SIG-M5 (cell line): ENCODE data around the gene RGS6.

Source experiments
- DNase-seq: peaks from one replicate; lab custom pipeline; 2025; lab: John Stamatoyannopoulos, UW

The RGS6 gene

GRCh38 chr14:72164420-72165228, 232.4 kb downstream of the RGS6 start:
- DNase-seq: no peak

DNA sequence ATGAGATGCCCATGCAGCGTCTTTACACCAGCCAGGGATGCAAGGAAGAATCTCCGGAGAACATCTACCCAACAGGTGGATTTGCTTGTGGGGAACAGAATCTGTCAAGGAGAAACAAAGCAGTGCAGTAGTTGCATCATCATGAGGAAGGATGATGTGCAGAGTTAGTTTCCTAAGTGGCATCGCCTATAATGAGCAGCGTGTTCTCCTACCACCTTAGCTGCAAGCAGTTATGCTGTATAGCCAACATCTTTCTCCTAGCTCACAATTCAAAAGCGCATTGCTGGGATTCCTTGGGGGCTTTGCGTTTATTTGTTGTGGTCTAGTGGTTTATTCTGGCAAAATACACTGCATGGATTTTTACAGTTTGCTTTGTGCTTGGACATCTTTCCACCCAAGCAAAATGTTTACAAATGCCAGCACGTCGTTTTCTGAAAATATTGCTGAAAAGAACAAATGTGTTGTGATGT, 233.0 kb downstream of the RGS6 start:
- DNase-seq: no peak

GRCh38 chr14:72169521-72169920, 237.3 kb downstream of the RGS6 start:
- DNase-seq: no peak

GRCh38 chr14:72172049-72172448, 239.8 kb downstream of the RGS6 start:
- DNase-seq: no peak

GRCh38 chr14:72172597-72172996, 240.4 kb downstream of the RGS6 start:
- DNase-seq: no peak

DNA sequence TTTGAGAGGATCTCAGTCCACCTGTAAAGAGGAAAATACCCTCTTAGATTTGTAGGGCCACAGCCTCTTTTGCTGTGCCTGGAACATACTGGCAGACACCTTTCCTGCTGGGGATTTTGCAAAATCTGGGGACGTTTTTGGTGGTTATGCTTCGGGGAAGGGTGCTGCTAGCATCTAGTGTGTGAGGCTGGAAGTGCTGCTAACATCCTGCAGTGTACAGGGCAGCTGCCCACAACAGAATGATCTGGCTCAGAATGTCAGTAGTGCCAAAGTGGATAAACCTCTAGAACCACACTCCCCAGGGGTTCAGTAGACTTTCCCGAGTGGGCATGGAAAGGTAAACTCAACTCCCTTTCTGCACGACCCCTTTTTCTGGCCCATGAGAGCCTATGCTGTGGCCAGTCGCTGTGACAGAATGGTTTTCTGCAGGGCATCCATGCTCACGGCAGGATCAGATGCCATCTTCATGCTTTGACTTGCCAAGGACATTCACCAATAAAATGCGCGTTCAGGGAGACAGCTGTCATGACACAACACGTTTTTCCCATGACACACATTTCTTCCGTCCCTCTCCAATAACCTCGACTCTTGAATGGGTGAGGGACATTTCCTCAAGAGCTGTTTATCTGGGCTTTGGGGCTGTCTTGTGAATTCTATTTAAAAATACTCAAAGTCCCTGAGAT, 240.9 kb downstream of the RGS6 start:
- no peak for DNase-seq

GRCh38 chr14:72177251-72177650, 245.0 kb downstream of the RGS6 start:
- DNase-seq: no peak

DNA sequence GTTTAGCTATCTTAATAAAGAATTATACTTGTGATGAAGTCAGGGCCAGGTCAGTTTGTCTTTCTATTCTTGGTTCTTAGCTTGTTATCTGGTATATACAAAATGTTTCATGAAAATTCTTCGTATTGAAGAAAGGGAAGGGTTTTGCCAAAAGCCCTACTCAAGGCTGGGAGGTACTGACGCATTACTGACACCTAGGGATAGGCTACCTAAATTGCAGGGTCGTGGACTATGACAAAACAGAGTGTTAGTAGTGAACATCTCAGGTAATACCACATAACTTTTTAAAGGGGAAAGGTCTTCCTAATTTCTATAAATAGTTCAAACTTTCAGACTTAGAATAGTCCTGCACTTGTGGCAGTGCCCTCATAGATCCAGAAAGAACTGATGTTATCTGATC, 246.3 kb downstream of the RGS6 start:
- DNase-seq: no peak

DNA sequence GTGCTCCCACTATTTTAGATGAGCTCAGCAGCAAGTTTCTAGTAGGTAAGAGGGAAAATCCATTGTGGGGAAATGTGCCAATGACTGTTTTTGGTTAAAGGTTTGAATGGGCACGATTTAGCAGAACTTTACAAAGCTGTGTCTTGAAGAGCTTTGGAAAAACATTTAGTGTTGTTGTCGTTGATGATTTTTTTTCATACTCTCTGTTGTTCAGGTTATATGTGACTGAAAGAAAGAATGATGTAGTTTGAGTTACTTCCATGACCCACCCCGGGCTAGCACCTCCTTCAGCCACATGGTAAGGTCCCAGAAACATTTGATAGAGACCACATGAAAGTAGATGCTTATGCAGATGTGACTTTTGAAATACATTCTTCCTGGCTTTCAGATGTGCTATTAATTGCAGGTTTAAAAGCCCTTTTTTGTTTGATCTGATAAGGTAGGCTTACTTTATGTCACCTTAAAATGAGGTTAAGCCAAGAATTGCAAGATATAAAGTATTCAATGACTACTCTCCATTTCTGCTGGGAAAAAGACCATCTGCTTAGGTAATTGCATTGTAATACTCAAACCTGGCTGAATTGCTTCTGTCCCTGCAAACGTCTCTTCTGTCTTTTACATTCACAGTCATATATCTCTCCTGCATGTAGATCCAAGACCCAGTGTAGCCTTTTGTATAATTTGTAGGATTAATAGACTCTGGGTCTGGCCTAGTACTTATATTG, 250.6 kb downstream of the RGS6 start:
- no peak for DNase-seq

DNA sequence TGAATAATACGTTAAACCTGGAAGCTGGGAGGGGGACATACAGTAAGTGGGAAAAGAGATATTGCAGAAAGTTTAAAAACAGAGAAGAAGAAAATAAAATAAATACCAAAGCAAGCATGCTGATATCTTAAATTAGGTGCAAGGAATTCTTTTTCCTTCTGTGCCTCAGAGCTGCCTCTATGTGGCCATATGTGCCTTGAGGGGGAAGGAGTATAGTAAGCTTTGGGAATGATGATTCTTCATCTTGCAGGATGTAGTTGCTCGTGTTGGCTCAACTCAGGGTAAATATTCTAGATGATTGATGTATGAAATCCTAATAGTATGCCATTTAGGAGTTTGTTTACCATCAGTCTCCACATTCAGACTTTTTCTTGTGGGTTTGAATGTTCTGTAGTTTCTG, 251.4 kb downstream of the RGS6 start:
- no peak for DNase-seq

GRCh38 chr14:72186523-72186922, 254.3 kb downstream of the RGS6 start:
- DNase-seq: no peak

- no peak for DNase-seq
Observed at GRCh38 chr14:72196237-72197015, 264.2 kb downstream of the RGS6 start.

GRCh38 chr14:72201645-72202044, 269.4 kb downstream of the RGS6 start:
- no peak for DNase-seq

DNA sequence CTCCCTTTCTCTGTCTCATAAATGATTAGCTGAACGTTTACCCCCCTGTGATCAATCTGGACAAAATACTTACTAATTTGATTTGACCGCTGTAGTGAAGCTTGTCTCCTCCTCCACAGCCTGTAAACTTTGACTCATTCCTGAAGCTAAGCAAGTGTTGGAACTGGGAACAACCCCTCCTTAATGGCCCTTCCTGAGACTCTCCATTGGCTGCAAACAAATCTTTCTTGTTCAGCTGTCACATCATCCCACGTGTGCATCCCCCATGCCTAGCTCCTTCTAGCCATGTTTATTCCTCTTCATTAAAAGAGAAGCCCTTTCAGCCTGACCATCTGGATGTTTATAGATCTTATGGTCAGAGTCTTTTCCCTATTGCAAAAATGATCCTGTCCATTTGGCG, 281.2 kb downstream of the RGS6 start:
- no peak for DNase-seq

GRCh38 chr14:72215080-72215479, 282.9 kb downstream of the RGS6 start:
- DNase-seq: no peak

DNA sequence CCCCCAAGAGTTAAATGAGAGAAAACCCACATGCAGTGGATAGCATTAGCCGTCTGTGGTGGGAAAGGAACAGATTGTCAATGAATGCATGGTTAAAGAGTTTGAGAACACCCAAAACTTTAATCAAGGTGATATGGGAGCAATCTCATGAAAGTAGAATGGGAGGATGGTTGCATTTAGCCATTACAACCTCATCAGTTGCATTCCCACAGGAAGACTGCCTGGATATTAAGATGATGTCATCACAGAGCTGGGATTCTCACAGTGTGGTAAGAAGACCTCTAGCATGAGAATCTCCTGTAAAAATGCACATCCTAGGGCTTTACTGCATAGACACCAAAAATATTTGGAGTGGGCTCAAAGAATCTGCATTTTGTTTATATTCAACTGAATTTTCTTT, 284.9 kb downstream of the RGS6 start:
- no peak for DNase-seq

DNA sequence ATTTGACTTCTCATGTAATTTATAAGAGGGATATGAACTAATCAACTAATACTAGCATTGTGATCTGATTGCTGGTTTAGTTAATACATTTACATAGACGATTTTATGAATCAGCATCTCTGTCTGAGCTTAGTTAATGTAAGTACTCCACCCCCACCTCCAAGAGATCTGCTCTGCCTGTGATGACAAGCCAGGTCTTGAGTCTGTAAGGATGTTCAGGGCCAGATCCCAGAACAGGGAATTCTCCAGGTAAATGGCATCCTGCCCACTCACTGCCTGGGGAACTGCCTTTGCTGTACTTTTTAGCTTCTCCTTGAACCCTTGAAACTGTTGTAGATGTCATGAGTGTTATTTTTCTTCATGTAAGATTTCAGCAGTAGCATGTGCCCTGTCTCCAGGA, 289.8 kb downstream of the RGS6 start:
- no peak for DNase-seq

- no peak for DNase-seq
Observed at GRCh38 chr14:72236629-72237028, 304.4 kb downstream of the RGS6 start.

- no peak for DNase-seq
Observed at GRCh38 chr14:72237722-72238666, 305.8 kb downstream of the RGS6 start.

GRCh38 chr14:72243309-72244293, 311.4 kb downstream of the RGS6 start:
- no peak for DNase-seq
